SK-N-SH (cell line): ENCODE results near the gene ZNF766. TPM values are rescaled to one million over a fixed set of nuclear protein-coding genes. Genes with fewer than 3 reads are reported as not detected.

Experiments used
- CTCF ChIA-PET: fragments of 300-600, 350-600 bp; formaldehyde crosslinking; extraction: SDS; loops from one replicate; lab custom pipeline; 2021; lab: Yijun Ruan, JAX
- POLR2A ChIA-PET: fragments of 350-600 bp; sonication (Branson Sonifier 250); formaldehyde crosslinking; extraction: SDS; loops from one replicate; lab custom pipeline; 2020; ENCODE audit warnings: antibody characterized with exemption, inconsistent platforms; lab: Yijun Ruan, JAX
- DNase-seq: peaks from one replicate; pipeline ENCODE4 v3.0.0; 2012
- H2AFZ ChIP-seq: fragments of 200-600 bp; sonication (generic); 2 replicates; pipeline ENCODE4 v1.8.1; 2016; ENCODE audit warnings: antibody characterized with exemption, mild to moderate bottlenecking, low read depth
- H3F3A ChIP-seq: fragments of 200-600 bp; sonication (generic); replicated peaks from 2 replicates; pipeline ENCODE3; 2016; ENCODE audit warnings: antibody characterized with exemption, mild to moderate bottlenecking; ENCODE audit not compliant: insufficient read depth
- H3K27ac ChIP-seq, 2 experiments: fragments of 200-500 bp in 1 of 2; fragments of 200-600 bp in 1 of 2; sonication (Bioruptor generic) in 1 of 2; sonication (generic), shearing (Covaris generic) in 1 of 2; 2 replicates each; pipeline versions ENCODE4 v1.5.1 to v1.6.1; 2014 to 2016; ENCODE audit warnings: low read depth in 2 of 2, inconsistent platforms in 1 of 2, low read length in 1 of 2, mild to moderate bottlenecking in 1 of 2, mixed read lengths in 1 of 2
- H3K27me3 ChIP-seq: fragments of 200-600 bp; sonication (generic), shearing (Covaris generic); 2 replicates; pipeline ENCODE4 v1.6.1; 2016; ENCODE audit warnings: mixed run types; ENCODE audit not compliant: insufficient read depth
- H3K36me3 ChIP-seq, 2 experiments: fragments of 200-500 bp in 1 of 2; fragments of 200-600 bp in 1 of 2; sonication (Bioruptor generic) in 1 of 2; sonication (generic) in 1 of 2; replicated peaks in 1 of 2; 2 replicates each; pipeline versions ENCODE3 to v1.5.1; 2014 to 2016; ENCODE audit warnings: low read length in 1 of 2, mild to moderate bottlenecking in 1 of 2; ENCODE audit not compliant: insufficient read depth in 2 of 2, control insufficient read depth in 1 of 2
- H3K4me1 ChIP-seq, 2 experiments: fragments of 200-500 bp in 1 of 2; fragments of 200-600 bp in 1 of 2; sonication (Bioruptor generic) in 1 of 2; sonication (generic), shearing (Covaris generic) in 1 of 2; 2 replicates each; pipeline versions ENCODE4 v1.5.1 to v1.6.1; 2014 to 2016; ENCODE audit warnings: low read depth in 1 of 2, low read length in 1 of 2, mixed run types in 1 of 2; ENCODE audit not compliant: insufficient read depth in 2 of 2, control insufficient read depth in 1 of 2
- H3K4me2 ChIP-seq: fragments of 200-600 bp; sonication (generic), shearing (Covaris generic); 2 replicates; pipeline ENCODE4 v1.6.1; 2017; ENCODE audit warnings: mixed run types
- H3K4me3 ChIP-seq, 2 experiments: fragments of 200-500 bp in 1 of 2; fragments of 200-600 bp in 1 of 2; sonication (Bioruptor generic) in 1 of 2; sonication (generic), shearing (Covaris generic) in 1 of 2; 2 replicates each; pipeline versions ENCODE4 v1.5.1 to v1.8.1; 2014 to 2016; ENCODE audit warnings: low read depth in 2 of 2, inconsistent platforms in 1 of 2, low read length in 1 of 2, mild to moderate bottlenecking in 1 of 2, mixed read lengths in 1 of 2, moderate library complexity in 1 of 2
- H3K79me2 ChIP-seq: fragments of 200-600 bp; sonication (generic); 2 replicates; pipeline ENCODE4 v1.8.1; 2017; ENCODE audit warnings: mild to moderate bottlenecking; ENCODE audit not compliant: insufficient read depth
- H3K9ac ChIP-seq: fragments of 200-600 bp; sonication (generic); 2 replicates; pipeline ENCODE4 v1.6.1; 2017; ENCODE audit warnings: mixed run types
- H3K9me2 ChIP-seq: fragments of 200-600 bp; sonication (generic); 2 replicates; pipeline ENCODE4 v1.6.1; 2017; ENCODE audit warnings: mixed run types
- H3K9me3 ChIP-seq: fragments of 200-600 bp; sonication (generic); 2 replicates; pipeline ENCODE4 v1.6.1; 2017; ENCODE audit warnings: mixed run types, mild to moderate bottlenecking, moderate library complexity
- H4K20me1 ChIP-seq: fragments of 200-600 bp; sonication (generic); 2 replicates; pipeline ENCODE4 v1.6.1; 2017; ENCODE audit warnings: mild to moderate bottlenecking, mixed run types; ENCODE audit not compliant: insufficient read depth
- ELF1 ChIP-seq: IDR thresholded peaks from 2 replicates; pipeline ENCODE4 v1.4.0; 2012
- EP300 ChIP-seq, 2 experiments: IDR thresholded peaks; 2 replicates each; pipeline versions ENCODE4 v1.4.0 to v1.6.1; 2012; ENCODE audit warnings: borderline replicate concordance in 1 of 2, low read depth in 1 of 2, low read length in 1 of 2
- GATA2 ChIP-seq: sonication (generic); formaldehyde crosslinking; IDR thresholded peaks from 2 replicates; pipeline ENCODE4 v1.5.0; 2020; ENCODE audit warnings: mild to moderate bottlenecking, missing genetic modification reagents
- JUND ChIP-seq: IDR thresholded peaks from 2 replicates; pipeline ENCODE4 v1.4.0; 2012
- MXI1 ChIP-seq: IDR thresholded peaks from 2 replicates; pipeline ENCODE4 v1.6.1; 2012; ENCODE audit warnings: mild to moderate bottlenecking, low read depth, low read length, improper control_type of control experiment
- NFIC ChIP-seq: IDR thresholded peaks from 2 replicates; pipeline ENCODE4 v1.4.0; 2012; ENCODE audit warnings: borderline replicate concordance
- RAD21 ChIP-seq: IDR thresholded peaks from 2 replicates; pipeline ENCODE4 v1.6.1; 2012; ENCODE audit warnings: mild to moderate bottlenecking, low read length
- RXRA ChIP-seq: IDR thresholded peaks from 2 replicates; pipeline ENCODE4 v1.4.0; 2012; ENCODE audit warnings: low read depth, mild to moderate bottlenecking, borderline replicate concordance
- SIN3A ChIP-seq: IDR thresholded peaks from 2 replicates; pipeline ENCODE4 v1.6.1; 2012; ENCODE audit warnings: low read depth, mild to moderate bottlenecking, low read length, moderate library complexity, borderline replicate concordance
- YY1 ChIP-seq: IDR thresholded peaks from 2 replicates; pipeline ENCODE4 v1.4.0; 2012; ENCODE audit warnings: low read depth, mild to moderate bottlenecking
- WGBS: methylation state at CpG from one replicate; pipeline ENCODE4 v1.1.6; 2017; ENCODE audit warnings: low lambda C conversion rate; 5-methylcytosine and 5-hydroxymethylcytosine counted together
- polyA plus RNA-seq, 3 experiments: library from polyadenylated mRNA; depleted of rRNA; stranded (reverse); fragments of >200 nt; gene quantifications; 2 replicates each; pipeline ENCODE4 v1.2.3, GENCODE V29; 2012
- TF ChIP-seq, protein P1 (sequence below): fragments of 150-350 bp; IDR thresholded peaks from 2 replicates; pipeline ENCODE4 v1.6.1; 2017; ENCODE audit warnings: antibody characterized with exemption, low read length, low read depth, borderline replicate concordance
- TF ChIP-seq, protein P2 (sequence below): IDR thresholded peaks from 2 replicates; pipeline ENCODE4 v1.6.1; 2012; ENCODE audit warnings: mild to moderate bottlenecking, low read depth, low read length, moderate library complexity
- TF ChIP-seq, protein P3 (sequence below): IDR thresholded peaks from 2 replicates; pipeline ENCODE4; 2012
- TF ChIP-seq, protein P4 (sequence below): IDR thresholded peaks from 2 replicates; pipeline ENCODE4 v1.4.0; 2012; ENCODE audit warnings: low read depth, borderline replicate concordance

Gene ZNF766
- polyA plus RNA-seq, 1 of the 3 experiments (the other 2 are of a cell fraction), result 3.9 TPM

DNA sequence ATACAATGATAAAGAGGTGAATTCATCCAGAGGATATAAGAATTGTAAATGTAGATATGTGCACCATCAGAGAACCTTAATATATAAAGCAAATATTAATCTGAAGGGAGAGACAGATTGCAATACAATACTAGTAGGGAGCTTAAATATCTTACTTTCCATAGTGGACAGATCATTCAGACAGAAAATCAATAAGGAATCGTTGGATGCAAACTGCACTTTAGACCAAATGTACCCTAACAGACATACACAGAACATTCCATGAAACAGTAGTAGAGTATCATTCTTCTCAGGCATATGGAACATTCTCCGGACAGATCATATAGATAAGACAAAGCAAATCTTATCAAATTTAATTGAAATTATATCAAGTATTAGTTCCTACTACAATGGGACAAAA lies 35.0 kb upstream of the ZNF766 start:
- DNase-seq, result no peak
- Histone ChIP-seq H3K36me3 (peaks cover 0 to 13% of the 10 kb centered on the region in 2 experiments), H3K9me3 (no peaks in the 10 kb centered on the region), H3K4me2 (no peak overlapping the region), H4K20me1 (no peaks in the 10 kb centered on the region), H3K9me2 (no peaks in the 10 kb centered on the region), H3K9ac (no peak overlapping the region), H3F3A (peaks cover 12% of the 10 kb centered on the region), H3K4me1 (no peaks in the 10 kb centered on the region; a peak in 1 of 4 replicates), H3K27me3 (no peaks in the 10 kb centered on the region), H3K4me3 (no peak overlapping the region), H3K79me2 (no peaks in the 10 kb centered on the region), H2AFZ (no peak overlapping the region), H3K27ac (no peak overlapping the region)
- ChIA-PET CTCF (no interaction called here), POLR2A (no interaction called here)
- WGBS, result 28% methylated on average over 2 of the region's 2 CpGs
- no peak for TF ChIP-seq RXRA
- no peak for TF ChIP-seq YY1
- TF ChIP-seq JUND, result no peak
- TF ChIP-seq, protein P1, sequence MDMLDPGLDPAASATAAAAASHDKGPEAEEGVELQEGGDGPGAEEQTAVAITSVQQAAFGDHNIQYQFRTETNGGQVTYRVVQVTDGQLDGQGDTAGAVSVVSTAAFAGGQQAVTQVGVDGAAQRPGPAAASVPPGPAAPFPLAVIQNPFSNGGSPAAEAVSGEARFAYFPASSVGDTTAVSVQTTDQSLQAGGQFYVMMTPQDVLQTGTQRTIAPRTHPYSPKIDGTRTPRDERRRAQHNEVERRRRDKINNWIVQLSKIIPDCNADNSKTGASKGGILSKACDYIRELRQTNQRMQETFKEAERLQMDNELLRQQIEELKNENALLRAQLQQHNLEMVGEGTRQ, result no peak
- no peak for TF ChIP-seq NFIC
- TF ChIP-seq EP300 (IDR thresholded peaks at IDR 0.05; ENCODE audit: borderline replicate concordance in 1 of 2, low read depth in 1 of 2, low read length in 1 of 2), result no peak
- TF ChIP-seq RAD21, result no peak
- TF ChIP-seq, protein P2, sequence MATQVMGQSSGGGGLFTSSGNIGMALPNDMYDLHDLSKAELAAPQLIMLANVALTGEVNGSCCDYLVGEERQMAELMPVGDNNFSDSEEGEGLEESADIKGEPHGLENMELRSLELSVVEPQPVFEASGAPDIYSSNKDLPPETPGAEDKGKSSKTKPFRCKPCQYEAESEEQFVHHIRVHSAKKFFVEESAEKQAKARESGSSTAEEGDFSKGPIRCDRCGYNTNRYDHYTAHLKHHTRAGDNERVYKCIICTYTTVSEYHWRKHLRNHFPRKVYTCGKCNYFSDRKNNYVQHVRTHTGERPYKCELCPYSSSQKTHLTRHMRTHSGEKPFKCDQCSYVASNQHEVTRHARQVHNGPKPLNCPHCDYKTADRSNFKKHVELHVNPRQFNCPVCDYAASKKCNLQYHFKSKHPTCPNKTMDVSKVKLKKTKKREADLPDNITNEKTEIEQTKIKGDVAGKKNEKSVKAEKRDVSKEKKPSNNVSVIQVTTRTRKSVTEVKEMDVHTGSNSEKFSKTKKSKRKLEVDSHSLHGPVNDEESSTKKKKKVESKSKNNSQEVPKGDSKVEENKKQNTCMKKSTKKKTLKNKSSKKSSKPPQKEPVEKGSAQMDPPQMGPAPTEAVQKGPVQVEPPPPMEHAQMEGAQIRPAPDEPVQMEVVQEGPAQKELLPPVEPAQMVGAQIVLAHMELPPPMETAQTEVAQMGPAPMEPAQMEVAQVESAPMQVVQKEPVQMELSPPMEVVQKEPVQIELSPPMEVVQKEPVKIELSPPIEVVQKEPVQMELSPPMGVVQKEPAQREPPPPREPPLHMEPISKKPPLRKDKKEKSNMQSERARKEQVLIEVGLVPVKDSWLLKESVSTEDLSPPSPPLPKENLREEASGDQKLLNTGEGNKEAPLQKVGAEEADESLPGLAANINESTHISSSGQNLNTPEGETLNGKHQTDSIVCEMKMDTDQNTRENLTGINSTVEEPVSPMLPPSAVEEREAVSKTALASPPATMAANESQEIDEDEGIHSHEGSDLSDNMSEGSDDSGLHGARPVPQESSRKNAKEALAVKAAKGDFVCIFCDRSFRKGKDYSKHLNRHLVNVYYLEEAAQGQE, result no peak
- TF ChIP-seq ELF1, result no peak
- no peak for TF ChIP-seq MXI1
- TF ChIP-seq GATA2 (CRISPR knock-in tag), result no peak
- TF ChIP-seq, protein P3, sequence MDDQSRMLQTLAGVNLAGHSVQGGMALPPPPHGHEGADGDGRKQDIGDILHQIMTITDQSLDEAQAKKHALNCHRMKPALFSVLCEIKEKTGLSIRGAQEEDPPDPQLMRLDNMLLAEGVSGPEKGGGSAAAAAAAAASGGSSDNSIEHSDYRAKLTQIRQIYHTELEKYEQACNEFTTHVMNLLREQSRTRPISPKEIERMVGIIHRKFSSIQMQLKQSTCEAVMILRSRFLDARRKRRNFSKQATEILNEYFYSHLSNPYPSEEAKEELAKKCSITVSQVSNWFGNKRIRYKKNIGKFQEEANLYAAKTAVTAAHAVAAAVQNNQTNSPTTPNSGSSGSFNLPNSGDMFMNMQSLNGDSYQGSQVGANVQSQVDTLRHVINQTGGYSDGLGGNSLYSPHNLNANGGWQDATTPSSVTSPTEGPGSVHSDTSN, result no peak
- TF ChIP-seq, protein P4, sequence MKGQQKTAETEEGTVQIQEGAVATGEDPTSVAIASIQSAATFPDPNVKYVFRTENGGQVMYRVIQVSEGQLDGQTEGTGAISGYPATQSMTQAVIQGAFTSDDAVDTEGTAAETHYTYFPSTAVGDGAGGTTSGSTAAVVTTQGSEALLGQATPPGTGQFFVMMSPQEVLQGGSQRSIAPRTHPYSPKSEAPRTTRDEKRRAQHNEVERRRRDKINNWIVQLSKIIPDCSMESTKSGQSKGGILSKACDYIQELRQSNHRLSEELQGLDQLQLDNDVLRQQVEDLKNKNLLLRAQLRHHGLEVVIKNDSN, result no peak
- no peak for TF ChIP-seq SIN3A
